ENCODE data around the gene LCE1E.

- TF ChIP-seq CTCF (IDR thresholded peaks at IDR 0.05 in 4 of 5, conservative IDR thresholded peaks at IDR 0.05 in 1 of 5), result no peak
- TF ChIP-seq POLR2A (IDR thresholded peaks at IDR 0.05), result no peak
Observed at GRCh38 chr1:152796421-152796820, 10.4 kb downstream of the LCE1E start, which contains the start of gene LCE1D.

All from gastrocnemius medialis (tissue), 4 donors.